ENCODE data around the gene GALNT2. TPM values are rescaled to one million over a fixed set of nuclear protein-coding genes. Genes with fewer than 3 reads are reported as not detected.

GALNT2 gene
- total and polyA plus RNA-seq, 4 donors = 47.5 to 182 (median 114) TPM

GRCh38 chr1:230139315-230139714 is 72.3 kb downstream of the GALNT2 start:
- TF ChIP-seq EGR1 (IDR thresholded peaks at IDR 0.05; ENCODE audit: low read depth in 2 of 2) (no peak), FOXA2 (IDR thresholded peaks at IDR 0.05) (no peak)
- Histone ChIP-seq H3K4me3 (ENCODE audit: low read depth in 1 of 3, low read length in 3 of 3) (no peak overlapping the region), H3K36me3 (ENCODE audit: control insufficient read depth in 4 of 4, insufficient read depth in 3 of 4, low read depth in 1 of 4, low read length in 3 of 4) (peaks cover 0 to 5% (median 0%) of the 10 kb centered on the region in 4 donors), H3K9me3 (ENCODE audit: control insufficient read depth in 4 of 4, low read length in 3 of 4) (no peaks in the 10 kb centered on the region), H3K27ac (ENCODE audit: low read depth in 1 of 2, low read length in 2 of 2) (peak overlapping the region; percentile 2 to 25), H3K4me1 (ENCODE audit: control insufficient read depth in 4 of 4, insufficient read depth in 4 of 4, low read length in 3 of 4) (peaks cover 17 to 52% (median 46%) of the 10 kb centered on the region in 4 donors), H3K9ac (ENCODE audit: low read depth in 1 of 2, low read length in 2 of 2) (no peak overlapping the region), H3K27me3 (ENCODE audit: control insufficient read depth in 4 of 4, insufficient read depth in 4 of 4, low read length in 3 of 4) (no peaks in the 10 kb centered on the region)
- DNase-seq (ENCODE audit: low spot score) = no peak
- 86% methylated on average over 4 of the region's 4 CpGs for WGBS

- TF ChIP-seq NR2F2 (IDR thresholded peaks at IDR 0.05) = no peak
- no peak for TF ChIP-seq EGR1 (IDR thresholded peaks at IDR 0.05; ENCODE audit: low read depth in 2 of 2)
- no peak for TF ChIP-seq HNF4G (IDR thresholded peaks at IDR 0.05)
- TF ChIP-seq SP1 (IDR thresholded peaks at IDR 0.05) = no peak
- TF ChIP-seq ZBTB33 (IDR thresholded peaks at IDR 0.05) = no peak
- peaks cover 0 to 5% (median 0%) of the 10 kb centered on the region in 4 donors for H3K36me3 ChIP-seq (ENCODE audit: control insufficient read depth in 4 of 4, insufficient read depth in 3 of 4, low read depth in 1 of 4, low read length in 3 of 4)
- no peak for DNase-seq (ENCODE audit: low spot score)
- H3K9me3 ChIP-seq (ENCODE audit: control insufficient read depth in 4 of 4, low read length in 3 of 4) = no peaks in the 10 kb centered on the region
- H3K4me1 ChIP-seq (ENCODE audit: control insufficient read depth in 4 of 4, insufficient read depth in 4 of 4, low read length in 3 of 4) = peaks cover 18 to 56% (median 49%) of the 10 kb centered on the region in 4 donors
- H3K27me3 ChIP-seq (ENCODE audit: control insufficient read depth in 4 of 4, insufficient read depth in 4 of 4, low read length in 3 of 4) = no peaks in the 10 kb centered on the region
- H3K27ac ChIP-seq (ENCODE audit: low read depth in 1 of 2, low read length in 2 of 2) = peak overlapping the region; percentile 25 to 36
- H3K4me3 ChIP-seq (ENCODE audit: low read depth in 1 of 3, low read length in 3 of 3) = no peak overlapping the region
- H3K9ac ChIP-seq (ENCODE audit: low read depth in 1 of 2, low read length in 2 of 2) = no peak overlapping the region
- 85% methylated on average over 8 of the region's 8 CpGs for WGBS
Measured at GRCh38 chr1:230139741-230140140, 72.7 kb downstream of the GALNT2 start.

GRCh38 chr1:230140221-230141020 is 73.4 kb downstream of the GALNT2 start:
- Histone ChIP-seq H3K9me3 (ENCODE audit: control insufficient read depth in 4 of 4, low read length in 3 of 4) (no peaks in the 10 kb centered on the region), H3K4me1 (ENCODE audit: control insufficient read depth in 4 of 4, insufficient read depth in 4 of 4, low read length in 3 of 4) (peaks cover 21 to 63% (median 55%) of the 10 kb centered on the region in 4 donors), H3K27me3 (ENCODE audit: control insufficient read depth in 4 of 4, insufficient read depth in 4 of 4, low read length in 3 of 4) (no peaks in the 10 kb centered on the region), H3K9ac (ENCODE audit: low read depth in 1 of 2, low read length in 2 of 2) (no peak overlapping the region), H3K27ac (ENCODE audit: low read depth in 1 of 2, low read length in 2 of 2) (peak overlapping the region; percentile 25 to 36), H3K36me3 (ENCODE audit: control insufficient read depth in 4 of 4, insufficient read depth in 3 of 4, low read depth in 1 of 4, low read length in 3 of 4) (peaks cover 0 to 5% (median 0%) of the 10 kb centered on the region in 4 donors), H3K4me3 (ENCODE audit: low read depth in 1 of 3, low read length in 3 of 3) (no peak overlapping the region)
- DNase-seq (ENCODE audit: low spot score) = no peak
- 41% methylated on average over 12 of the region's 12 CpGs for WGBS
- TF ChIP-seq CTCF (IDR thresholded peaks at IDR 0.05; ENCODE audit: low read depth, low read length, missing input control) = no peak
- TF ChIP-seq YY1 (IDR thresholded peaks at IDR 0.05) = peak; percentile 47
- TF ChIP-seq NR2F2 (IDR thresholded peaks at IDR 0.05) = no peak
- no peak for TF ChIP-seq JUND (IDR thresholded peaks at IDR 0.05)
- peak; percentile 51 to 75 for TF ChIP-seq HNF4A (conservative IDR thresholded peaks at IDR 0.05)
- peak; percentile 40 to 74 for TF ChIP-seq RXRA (IDR thresholded peaks at IDR 0.05)
- TF ChIP-seq GABPA (IDR thresholded peaks at IDR 0.05 in 1 of 2, conservative IDR thresholded peaks at IDR 0.05 in 1 of 2) = no peak
- peak; percentile 44 for TF ChIP-seq SP1 (IDR thresholded peaks at IDR 0.05)
- peak; percentile 39 for TF ChIP-seq REST (IDR thresholded peaks at IDR 0.05)
- TF ChIP-seq FOXA2 (IDR thresholded peaks at IDR 0.05) = peak; percentile 87
- TF ChIP-seq MAX (IDR thresholded peaks at IDR 0.05) = peak; percentile 73
- peak in 1 of 2 donors; percentile 65 for TF ChIP-seq RAD21 (IDR thresholded peaks at IDR 0.05)
- TF ChIP-seq FOXA1 (IDR thresholded peaks at IDR 0.05) = peak; percentile 51
